AG10803 (cell line): Measurements from ENCODE around the gene COIL.
"Not testable (repeated sequence)": the region's sequence is repeated elsewhere in the genome, so short reads cannot be mapped to it uniquely, and the experiment has no call there.

Source experiments
- DNase-seq: peaks from one replicate; pipeline ENCODE4 v3.0.0; 2010; ENCODE audit warnings: low read depth
- H3K4me3 ChIP-seq: 2 replicates; pipeline ENCODE4 v1.5.1; 2011; ENCODE audit warnings: mild to moderate bottlenecking, low read length, control low read depth
- TF ChIP-seq, protein P1 (sequence below): conservative IDR thresholded peaks from 2 replicates; pipeline ENCODE4 v1.5.1; 2011; ENCODE audit warnings: mild to moderate bottlenecking, low read length, control low read depth, inconsistent platforms

Gene COIL

DNA sequence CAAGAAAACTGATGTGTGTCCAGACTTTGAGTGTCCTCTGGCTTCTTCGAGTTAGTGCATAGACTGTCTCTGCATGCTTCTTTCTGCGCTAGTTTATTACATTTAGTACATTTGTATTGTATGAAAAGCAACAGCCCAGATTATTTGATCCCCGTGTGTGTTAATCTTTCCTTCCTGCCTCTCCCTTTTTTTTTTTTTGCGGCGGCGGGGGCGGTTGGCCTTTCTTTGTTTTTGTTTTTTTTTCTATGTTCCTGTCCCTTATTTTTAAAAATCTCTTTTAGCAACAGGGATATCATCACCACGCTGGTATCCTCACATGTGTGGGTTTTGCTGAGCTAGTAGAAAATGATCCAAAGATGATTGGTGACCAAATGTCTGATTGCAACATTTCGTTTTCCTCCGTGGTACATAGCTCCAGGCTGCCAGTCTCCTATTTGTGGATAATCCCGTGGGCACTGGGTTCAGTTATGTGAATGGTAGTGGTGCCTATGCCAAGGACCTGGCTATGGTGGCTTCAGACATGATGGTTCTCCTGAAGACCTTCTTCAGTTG is 26.5 kb upstream of the COIL start:
- no peak for DNase-seq
- H3K4me3 ChIP-seq = no peak overlapping the region
- TF ChIP-seq, protein P1, sequence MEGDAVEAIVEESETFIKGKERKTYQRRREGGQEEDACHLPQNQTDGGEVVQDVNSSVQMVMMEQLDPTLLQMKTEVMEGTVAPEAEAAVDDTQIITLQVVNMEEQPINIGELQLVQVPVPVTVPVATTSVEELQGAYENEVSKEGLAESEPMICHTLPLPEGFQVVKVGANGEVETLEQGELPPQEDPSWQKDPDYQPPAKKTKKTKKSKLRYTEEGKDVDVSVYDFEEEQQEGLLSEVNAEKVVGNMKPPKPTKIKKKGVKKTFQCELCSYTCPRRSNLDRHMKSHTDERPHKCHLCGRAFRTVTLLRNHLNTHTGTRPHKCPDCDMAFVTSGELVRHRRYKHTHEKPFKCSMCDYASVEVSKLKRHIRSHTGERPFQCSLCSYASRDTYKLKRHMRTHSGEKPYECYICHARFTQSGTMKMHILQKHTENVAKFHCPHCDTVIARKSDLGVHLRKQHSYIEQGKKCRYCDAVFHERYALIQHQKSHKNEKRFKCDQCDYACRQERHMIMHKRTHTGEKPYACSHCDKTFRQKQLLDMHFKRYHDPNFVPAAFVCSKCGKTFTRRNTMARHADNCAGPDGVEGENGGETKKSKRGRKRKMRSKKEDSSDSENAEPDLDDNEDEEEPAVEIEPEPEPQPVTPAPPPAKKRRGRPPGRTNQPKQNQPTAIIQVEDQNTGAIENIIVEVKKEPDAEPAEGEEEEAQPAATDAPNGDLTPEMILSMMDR = no peak

DNA sequence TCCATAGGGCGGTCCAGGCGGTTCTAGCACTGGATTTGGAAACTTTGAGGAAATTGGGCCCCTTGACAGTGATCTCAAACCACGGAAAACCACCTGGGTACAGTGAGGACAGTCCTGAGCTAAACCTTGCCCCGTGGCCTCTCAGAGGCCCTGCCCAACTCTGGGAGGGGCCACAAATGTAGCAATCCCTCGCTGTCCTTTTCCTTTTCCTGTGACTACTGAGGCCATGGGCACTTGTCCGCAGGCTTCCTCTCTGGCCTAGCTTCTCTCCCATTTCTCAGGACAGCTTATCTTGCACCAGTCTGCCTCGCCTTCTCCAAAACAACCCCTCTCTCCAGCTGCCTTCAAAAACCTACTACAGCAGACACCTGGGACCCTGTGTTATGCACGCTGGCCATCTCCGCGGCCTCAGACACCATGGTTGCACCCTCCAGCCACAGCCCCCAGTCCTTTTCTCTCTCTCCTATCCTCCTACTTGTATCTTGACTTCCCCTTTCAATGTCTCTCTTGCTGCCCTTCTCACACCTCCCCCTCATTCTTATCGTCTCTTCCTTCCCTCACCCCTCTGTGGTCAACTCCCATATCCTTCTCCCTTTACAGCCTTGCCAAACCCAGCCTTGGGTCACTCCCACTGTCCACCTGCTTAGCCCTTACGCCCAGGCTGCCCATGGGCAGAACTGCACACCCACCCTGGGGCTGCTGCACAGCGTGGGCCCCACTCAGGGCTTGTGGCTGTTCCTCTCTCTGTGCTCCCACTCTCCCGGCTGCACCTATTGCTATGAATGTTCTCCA is 24.7 kb upstream of the COIL start:
- DNase-seq = no peak
- H3K4me3 ChIP-seq = no peak overlapping the region
- TF ChIP-seq, protein P1 = no peak

DNA sequence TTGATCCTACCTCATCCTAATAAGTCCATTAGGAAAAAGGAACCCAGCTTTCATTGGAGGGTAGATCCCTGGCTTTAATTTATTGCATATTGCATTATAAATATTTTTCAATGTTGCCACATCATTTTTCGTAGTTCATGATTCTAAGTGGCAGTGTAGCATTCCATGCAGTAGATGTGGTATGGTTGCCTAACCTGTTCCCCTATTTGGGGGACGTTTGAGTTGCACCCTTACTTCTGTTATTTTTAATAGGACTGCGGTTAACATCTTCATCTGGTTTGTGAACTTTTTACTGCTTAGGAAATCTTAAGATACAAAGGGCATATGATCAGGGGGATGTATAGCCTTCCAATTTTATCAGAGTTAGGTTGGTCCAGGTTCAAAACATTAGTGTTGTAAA is 22.5 kb upstream of the COIL start:
- H3K4me3 ChIP-seq = no peak overlapping the region
- DNase-seq = no peak
- TF ChIP-seq, protein P1 = no peak

DNA sequence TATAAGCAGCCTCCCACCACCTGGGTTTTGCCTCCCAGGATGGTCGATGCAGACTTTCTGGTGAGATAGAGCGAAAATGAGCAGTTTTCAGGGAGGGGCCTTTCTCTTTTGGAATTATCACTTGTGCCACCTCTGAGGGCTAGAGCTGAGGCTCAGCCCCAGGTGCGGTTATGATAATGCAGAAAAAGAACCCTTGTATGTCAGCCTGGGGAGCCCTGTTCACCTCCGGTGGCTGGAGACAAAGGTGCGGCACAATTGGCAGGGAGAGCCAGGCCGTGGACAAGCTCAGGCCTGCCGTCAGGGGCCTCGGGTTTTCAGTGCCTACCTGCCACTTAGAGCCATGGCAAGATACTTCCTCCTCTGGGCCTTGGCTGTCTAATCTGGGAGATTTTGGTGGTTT is 21.5 kb upstream of the COIL start:
- no peak for DNase-seq
- H3K4me3 ChIP-seq = no peak overlapping the region

DNA sequence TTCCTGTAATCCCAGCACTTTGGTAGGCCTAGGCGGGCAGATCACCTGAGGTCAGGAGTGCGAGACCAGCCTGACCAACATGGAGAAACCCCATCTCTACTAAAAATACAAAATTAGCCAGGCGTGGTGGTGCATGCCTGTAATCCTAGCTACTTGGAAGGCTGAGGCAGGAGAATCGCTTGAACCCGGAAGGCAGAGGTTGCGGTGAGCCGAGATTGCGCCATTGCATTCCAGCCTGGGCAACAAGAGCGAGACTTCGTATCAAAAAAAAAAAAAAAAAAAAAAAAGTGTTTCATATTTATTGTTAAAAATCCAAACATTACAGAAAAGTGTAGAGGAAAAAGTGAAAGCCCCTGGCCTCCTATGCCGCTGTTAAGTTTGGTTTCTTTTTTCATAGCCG is 19.7 kb upstream of the COIL start:
- not testable (repeated sequence) for DNase-seq, H3K4me3 ChIP-seq

More for the DNA sequence above, 21.5 kb upstream of the COIL start:
- TF ChIP-seq, protein P1 = no peak

DNA sequence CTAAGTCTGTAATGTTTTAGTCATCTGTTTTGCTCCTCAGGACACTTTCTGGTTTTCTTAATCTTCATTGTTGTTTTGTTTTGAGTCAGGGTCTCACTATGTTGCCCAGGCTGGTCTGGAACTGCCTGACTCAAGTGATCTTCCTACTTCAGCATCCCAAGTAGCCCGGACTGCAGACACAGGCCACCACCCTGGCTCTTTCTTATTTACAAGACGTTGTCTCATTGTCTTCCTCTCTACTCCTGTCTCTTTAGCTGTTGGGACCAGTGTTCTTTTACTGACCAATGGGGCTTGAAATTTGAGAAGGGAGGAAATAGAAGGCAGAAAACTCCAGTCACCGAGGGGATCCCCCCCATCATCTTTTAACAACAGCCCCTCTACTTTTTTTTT is 18.2 kb upstream of the COIL start:
- no peak for DNase-seq
- H3K4me3 ChIP-seq = no peak overlapping the region
- TF ChIP-seq, protein P1 = no peak

DNA sequence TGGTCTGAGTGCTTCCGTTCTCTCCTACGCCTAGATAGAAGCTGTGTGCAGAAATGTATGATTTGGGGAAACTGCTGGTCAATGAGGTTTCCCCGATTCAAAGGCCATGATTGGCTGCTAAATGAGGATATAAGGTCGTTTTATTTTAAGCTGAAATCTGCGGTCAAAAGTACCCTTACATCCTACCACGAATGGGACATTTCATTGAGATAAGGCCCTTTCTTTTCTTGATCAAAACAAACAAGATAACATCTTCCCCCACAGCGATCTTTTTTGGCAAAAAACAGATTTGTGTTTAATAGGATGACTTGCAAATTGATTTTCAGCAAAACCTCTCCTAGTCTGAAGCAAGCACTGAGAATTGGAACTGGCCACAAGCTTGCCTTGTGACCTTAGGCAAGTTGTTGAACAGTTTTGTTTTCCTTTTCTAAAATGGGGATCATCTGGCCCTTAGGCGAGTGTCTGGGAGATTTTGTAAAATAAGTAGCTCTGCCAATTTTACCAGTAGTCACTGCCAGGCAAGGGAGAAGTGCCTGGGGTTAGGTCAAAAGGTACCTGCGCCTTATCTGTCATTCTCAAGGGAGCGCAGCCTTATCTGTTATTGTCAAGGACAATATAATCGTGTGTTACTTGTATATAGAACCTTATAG is 17.7 kb upstream of the COIL start:
- H3K4me3 ChIP-seq = peak overlapping the region; percentile 84
- TF ChIP-seq, protein P1 = no peak
- no peak for DNase-seq
